ENCODE data around the gene FOS.

The FOS gene

GRCh38 chr14:75322746-75323145 is 44.1 kb downstream of the FOS start:
- no peak for DNase-seq

GRCh38 chr14:75323571-75323970 is 44.9 kb downstream of the FOS start:
- no peak for DNase-seq

- DNase-seq = no peak
Observed at GRCh38 chr14:75328558-75329155, 50.0 kb downstream of the FOS start.

GRCh38 chr14:75329369-75329768 is 50.7 kb downstream of the FOS start:
- DNase-seq = no peak

- no peak for DNase-seq
Observed at GRCh38 chr14:75331471-75331870, 52.8 kb downstream of the FOS start.
